ENCODE data around the gene CAGE1. TPM values are rescaled to one million over a fixed set of nuclear protein-coding genes. Genes with fewer than 3 reads are reported as not detected.
"Not testable (repeated sequence)": the region's sequence is repeated elsewhere in the genome, so short reads cannot be mapped to it uniquely, and the experiment has no call there.

CAGE1 gene
- total RNA-seq, 2 donors from 2014 or later: 0.09 to 1.2 TPM

- intact Hi-C loops (cut with DNase I): no loop called here
- Histone ChIP-seq H3K27ac (no peak overlapping the region), H3K9me3 (no peaks in the 10 kb centered on the region), H3K4me1 (replicated peaks) (no peaks in the 10 kb centered on the region), H3K4me3 (no peak overlapping the region), H3K27me3 (replicated peaks; ENCODE audit: insufficient read depth) (no peaks in the 10 kb centered on the region), H3K36me3 (no peaks in the 10 kb centered on the region)
- DNase-seq (ENCODE audit: low spot score): no peak
- 85% methylated on average over 3 of the region's 3 CpGs for WGBS
- TF ChIP-seq, protein P1, sequence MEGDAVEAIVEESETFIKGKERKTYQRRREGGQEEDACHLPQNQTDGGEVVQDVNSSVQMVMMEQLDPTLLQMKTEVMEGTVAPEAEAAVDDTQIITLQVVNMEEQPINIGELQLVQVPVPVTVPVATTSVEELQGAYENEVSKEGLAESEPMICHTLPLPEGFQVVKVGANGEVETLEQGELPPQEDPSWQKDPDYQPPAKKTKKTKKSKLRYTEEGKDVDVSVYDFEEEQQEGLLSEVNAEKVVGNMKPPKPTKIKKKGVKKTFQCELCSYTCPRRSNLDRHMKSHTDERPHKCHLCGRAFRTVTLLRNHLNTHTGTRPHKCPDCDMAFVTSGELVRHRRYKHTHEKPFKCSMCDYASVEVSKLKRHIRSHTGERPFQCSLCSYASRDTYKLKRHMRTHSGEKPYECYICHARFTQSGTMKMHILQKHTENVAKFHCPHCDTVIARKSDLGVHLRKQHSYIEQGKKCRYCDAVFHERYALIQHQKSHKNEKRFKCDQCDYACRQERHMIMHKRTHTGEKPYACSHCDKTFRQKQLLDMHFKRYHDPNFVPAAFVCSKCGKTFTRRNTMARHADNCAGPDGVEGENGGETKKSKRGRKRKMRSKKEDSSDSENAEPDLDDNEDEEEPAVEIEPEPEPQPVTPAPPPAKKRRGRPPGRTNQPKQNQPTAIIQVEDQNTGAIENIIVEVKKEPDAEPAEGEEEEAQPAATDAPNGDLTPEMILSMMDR (IDR thresholded peaks at IDR 0.05): no peak
- TF ChIP-seq POLR2A (IDR thresholded peaks at IDR 0.05) (no peak), POLR2AphosphoS5 (IDR thresholded peaks at IDR 0.05) (no peak)
These were observed 63.8 kb downstream of the CAGE1 start for GRCh38 chr6:7325750-7326149.

GRCh38 chr6:7324520-7324919, 65.0 kb downstream of the CAGE1 start:
- 79% methylated on average over 7 of the region's 7 CpGs for WGBS
- Histone ChIP-seq H3K4me1 (replicated peaks) (no peaks in the 10 kb centered on the region), H3K36me3 (no peaks in the 10 kb centered on the region), H3K4me3 (no peak overlapping the region), H3K9me3 (no peaks in the 10 kb centered on the region), H3K27me3 (replicated peaks; ENCODE audit: insufficient read depth) (no peaks in the 10 kb centered on the region), H3K27ac (no peak overlapping the region)
- intact Hi-C loops (cut with DNase I): no loop called here
- TF ChIP-seq POLR2AphosphoS5 (IDR thresholded peaks at IDR 0.05) (no peak), POLR2A (IDR thresholded peaks at IDR 0.05) (no peak)
- TF ChIP-seq, protein P1 (IDR thresholded peaks at IDR 0.05): no peak
- DNase-seq (ENCODE audit: low spot score): no peak

- Histone ChIP-seq H3K27me3 (replicated peaks; ENCODE audit: insufficient read depth) (no peaks in the 10 kb centered on the region), H3K4me1 (replicated peaks) (no peaks in the 10 kb centered on the region)
- intact Hi-C loops (cut with DNase I): no loop called here
These were observed 66.5 kb downstream of the CAGE1 start for GRCh38 chr6:7323074-7323473.

DNA sequence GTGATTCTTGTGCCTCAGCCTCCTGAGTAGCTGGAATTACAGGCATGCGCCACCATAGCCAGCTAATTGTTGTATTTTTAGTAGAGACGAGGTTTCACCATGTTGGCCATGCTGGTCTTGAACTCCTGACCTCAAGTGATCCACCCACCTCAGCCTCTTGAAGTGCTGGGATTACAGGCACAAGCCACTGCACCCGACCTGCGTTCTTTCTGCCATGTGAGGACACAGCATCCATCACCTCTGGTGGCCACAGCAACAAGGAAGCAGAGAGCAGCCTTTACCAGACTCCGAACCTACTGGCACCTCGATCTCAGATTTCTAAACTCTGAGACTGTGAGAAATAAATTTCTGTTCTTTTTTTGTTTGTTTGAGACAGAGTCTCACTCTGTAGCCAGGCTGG, 67.7 kb downstream of the CAGE1 start:
- H3K4me1 ChIP-seq (replicated peaks); H3K4me3 ChIP-seq; H3K27ac ChIP-seq; DNase-seq (ENCODE audit: low spot score); H3K9me3 ChIP-seq; H3K36me3 ChIP-seq; H3K27me3 ChIP-seq (replicated peaks; ENCODE audit: insufficient read depth); intact Hi-C loops (cut with DNase I): not testable (repeated sequence)
- WGBS: 82% methylated on average over 6 of the region's 6 CpGs

More at GRCh38 chr6:7323074-7323473, 66.5 kb downstream of the CAGE1 start:
- Histone ChIP-seq H3K36me3 (no peaks in the 10 kb centered on the region), H3K9me3 (no peaks in the 10 kb centered on the region), H3K4me3 (no peak overlapping the region), H3K27ac (no peak overlapping the region)
- DNase-seq (ENCODE audit: low spot score): no peak
- TF ChIP-seq POLR2AphosphoS5 (IDR thresholded peaks at IDR 0.05): no peak
- TF ChIP-seq POLR2A (IDR thresholded peaks at IDR 0.05): no peak
- TF ChIP-seq, protein P1 (IDR thresholded peaks at IDR 0.05): no peak

GRCh38 chr6:7319406-7319805, 70.1 kb downstream of the CAGE1 start:
- DNase-seq (ENCODE audit: low spot score); H3K27me3 ChIP-seq (replicated peaks; ENCODE audit: insufficient read depth); H3K27ac ChIP-seq; H3K4me3 ChIP-seq; H3K9me3 ChIP-seq; intact Hi-C loops (cut with DNase I); H3K4me1 ChIP-seq (replicated peaks); H3K36me3 ChIP-seq: not testable (repeated sequence)
- 88% methylated on average over 2 of the region's 2 CpGs for WGBS

DNA sequence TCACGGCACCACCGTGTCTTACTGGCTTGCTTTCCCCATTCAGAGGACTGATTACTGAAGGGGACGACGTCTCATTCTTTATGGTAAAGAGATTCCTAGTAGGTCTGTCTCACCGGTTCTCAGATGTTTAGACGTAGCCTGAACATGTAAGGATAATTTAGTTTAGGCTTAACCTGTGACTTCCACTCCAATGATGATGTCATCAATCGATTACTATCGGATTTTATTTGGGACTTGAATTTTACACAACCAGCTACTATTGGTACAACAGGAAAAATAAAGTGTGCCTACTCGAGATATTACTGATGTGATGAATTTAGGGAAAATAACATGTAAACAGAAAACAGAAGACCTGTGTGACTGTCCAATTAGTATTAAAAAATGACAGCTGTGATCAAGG, 72.0 kb downstream of the CAGE1 start:
- no peaks in the 10 kb centered on the region for H3K4me1 ChIP-seq (replicated peaks)
- no peaks in the 10 kb centered on the region for H3K27me3 ChIP-seq (replicated peaks; ENCODE audit: insufficient read depth)
- TF ChIP-seq, protein P1 (IDR thresholded peaks at IDR 0.05): no peak
- no peak for TF ChIP-seq POLR2AphosphoS5 (IDR thresholded peaks at IDR 0.05)
- no peak for TF ChIP-seq POLR2A (IDR thresholded peaks at IDR 0.05)
- DNase-seq (ENCODE audit: low spot score): no peak
- intact Hi-C loops (cut with DNase I): no loop called here
- no peaks in the 10 kb centered on the region for H3K9me3 ChIP-seq
- no peaks in the 10 kb centered on the region for H3K36me3 ChIP-seq
- no peak overlapping the region for H3K4me3 ChIP-seq
- 81% methylated on average over 9 of the region's 9 CpGs for WGBS
- H3K27ac ChIP-seq: no peak overlapping the region
